GM21423 (cell line): ENCODE results near the gene INO80C.
"Not testable (repeated sequence)": the region's sequence is repeated elsewhere in the genome, so short reads cannot be mapped to it uniquely, and the experiment has no call there.

Source experiments
- ATAC-seq: cut with Tn5 transposase; IDR thresholded peaks from one replicate; pipeline ENCODE4 v1.9.1; 2021; ENCODE audit warnings: mild to moderate bottlenecking, moderate library complexity; ENCODE audit not compliant: unreplicated experiment

The INO80C gene

DNA sequence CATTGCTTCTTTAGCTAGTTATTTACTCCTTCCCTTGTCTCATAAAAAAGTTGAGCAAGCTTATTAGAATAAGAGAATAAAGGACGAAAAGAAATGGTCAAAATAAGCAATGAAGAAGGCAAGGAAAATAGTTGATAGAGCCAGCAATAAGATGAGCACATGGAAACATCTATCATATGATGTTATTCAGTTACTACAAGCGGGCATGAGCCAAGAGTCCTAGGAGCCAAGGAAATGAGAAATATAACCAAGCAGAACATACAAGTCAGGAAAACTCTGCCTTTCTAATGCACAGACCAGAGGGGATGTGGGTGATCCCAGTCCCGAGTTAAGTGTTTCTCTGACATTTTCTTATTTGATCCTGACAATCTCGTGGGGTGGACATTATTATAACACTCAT is 33.9 kb downstream of the INO80C start:
- no peak for ATAC-seq

DNA sequence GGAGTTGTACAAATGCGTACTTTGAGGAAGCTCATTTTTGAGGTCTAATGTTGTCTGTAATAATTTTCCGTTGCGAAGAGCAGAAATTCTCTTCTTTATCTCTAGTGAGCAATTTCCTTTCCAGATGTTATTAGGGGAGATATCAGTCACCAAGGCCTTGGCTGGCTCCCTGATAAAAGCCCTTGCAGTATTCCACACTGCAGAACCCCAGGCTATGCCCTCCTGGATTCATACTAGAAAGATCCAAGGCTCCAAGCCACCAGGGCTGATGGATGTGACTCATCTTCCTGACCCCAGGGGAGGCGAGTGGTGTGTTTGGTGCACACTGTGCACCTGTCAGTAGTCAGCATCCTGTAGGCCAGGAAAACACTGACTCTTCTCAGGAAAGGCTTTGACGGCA is 34.7 kb downstream of the INO80C start:
- ATAC-seq: no peak

DNA sequence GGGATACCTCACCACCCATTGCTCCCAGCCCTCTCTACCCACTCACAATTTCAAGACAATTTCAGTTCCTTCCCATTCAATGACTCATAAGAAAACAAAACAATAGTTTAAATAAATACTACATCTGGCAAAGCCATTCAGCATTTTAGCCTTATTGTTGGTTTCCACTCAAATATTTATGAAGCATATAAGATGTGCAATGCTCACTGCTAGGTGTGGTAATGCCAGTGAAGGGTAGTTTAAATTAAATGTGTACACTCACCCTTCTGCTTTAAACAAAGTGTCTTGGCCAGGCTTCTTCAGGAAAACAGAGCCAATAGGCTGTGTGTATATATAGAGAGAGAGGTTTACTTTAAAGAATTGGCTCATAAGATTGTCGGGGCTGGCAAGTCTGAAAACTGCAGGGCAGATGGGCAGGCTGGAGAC is 37.0 kb downstream of the INO80C start:
- ATAC-seq: no peak

DNA sequence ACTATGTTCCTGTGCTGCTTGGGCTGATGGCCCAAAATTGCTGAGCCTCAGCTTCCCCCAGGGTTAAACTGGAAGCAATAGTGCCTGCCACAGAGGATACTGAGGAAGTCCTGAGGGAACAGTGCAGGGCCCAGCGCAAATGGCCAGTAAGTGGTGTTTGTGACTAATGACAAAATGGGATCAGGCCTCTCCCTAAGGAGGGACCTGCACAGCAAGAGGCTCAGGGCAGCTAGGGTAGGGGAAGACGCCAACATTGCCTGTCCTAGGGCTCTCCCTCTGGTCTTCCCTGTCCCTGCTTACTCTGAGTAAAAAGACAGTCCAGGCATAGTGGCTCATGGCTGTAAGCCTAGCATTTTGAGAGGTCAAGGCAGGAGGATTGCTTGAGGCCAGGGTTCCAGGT is 37.8 kb downstream of the INO80C start:
- ATAC-seq: no peak

DNA sequence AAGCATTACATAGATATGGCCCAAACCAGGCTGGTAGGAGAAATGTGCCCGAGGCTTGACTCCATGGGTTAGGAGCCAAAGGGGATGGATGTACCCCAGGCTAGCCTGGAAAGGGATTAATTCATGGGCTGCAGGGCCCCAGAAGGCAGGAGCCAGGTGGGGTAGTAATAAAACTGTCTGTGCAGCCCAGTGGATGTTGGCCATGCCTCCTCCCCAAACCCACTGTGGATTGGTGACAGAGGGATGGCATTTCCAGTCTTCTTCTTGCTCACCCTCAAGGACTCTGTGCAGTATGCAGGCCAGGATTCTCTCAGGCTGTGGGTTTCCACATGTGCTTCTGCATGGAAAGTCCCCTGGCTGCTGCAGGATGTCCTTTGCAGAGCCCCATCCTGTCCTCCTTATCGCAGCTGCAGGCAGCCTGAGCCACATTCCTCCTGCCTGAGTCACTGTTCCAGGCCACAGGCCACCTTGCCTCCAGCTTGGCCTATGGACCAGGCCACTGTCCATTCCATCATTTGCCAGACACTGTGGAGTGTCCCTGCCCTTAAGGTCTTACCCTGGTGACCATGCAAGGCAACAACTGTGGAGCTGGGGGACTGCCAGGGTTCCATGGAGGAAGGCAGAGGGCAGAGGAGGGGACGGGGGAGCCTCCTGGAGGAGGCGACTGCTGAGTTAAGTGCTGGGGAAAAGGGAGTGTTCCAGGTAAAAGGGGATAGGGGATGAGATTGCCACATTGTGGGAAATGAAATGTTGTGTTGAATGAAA is 38.9 kb downstream of the INO80C start:
- ATAC-seq: peak; percentile 75

DNA sequence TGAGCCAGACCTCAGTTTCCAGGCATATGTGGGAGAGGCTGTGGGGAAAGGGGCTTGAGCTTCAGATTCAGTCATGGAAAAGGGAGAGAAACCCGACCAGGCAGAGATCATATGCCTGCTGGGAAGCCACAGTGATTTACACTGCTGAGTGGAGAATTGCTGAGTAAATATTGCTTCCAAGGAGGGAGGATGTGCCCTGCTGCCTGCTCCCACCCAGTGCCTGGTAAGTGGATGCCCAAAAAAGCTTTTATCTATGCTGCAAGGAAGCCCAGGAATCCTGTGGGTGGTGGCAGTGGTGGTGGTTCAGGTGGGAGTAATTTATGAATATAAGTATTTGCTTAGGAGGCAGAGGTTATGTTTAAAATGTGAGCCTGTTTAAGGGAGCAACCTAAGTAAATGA is 39.5 kb downstream of the INO80C start:
- no peak for ATAC-seq

DNA sequence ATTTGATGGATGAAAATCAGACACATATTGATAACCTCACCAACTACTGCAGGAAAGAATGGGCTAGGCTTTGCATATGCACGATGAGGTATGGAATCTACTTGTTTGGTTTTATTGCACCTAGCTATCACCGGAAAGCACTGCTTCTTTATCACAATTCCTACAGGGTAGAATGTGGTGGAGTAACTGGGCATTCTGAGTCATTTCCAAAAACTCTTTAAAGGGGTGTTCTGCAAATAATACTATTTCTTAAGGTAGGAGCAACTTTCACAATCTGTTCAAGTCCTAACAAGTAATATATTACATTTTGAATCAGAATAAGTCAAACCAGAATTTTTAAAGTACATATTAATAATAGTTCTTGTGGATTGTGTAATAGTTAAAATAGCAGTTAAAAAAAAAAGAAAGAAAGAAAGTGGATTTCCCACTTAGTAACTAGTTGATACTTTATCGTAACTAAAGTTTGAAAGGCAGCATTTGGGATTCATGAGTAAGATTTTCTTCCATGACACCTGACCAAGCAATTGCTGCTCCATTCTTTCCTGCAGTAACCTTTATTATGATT is 40.5 kb downstream of the INO80C start:
- ATAC-seq: no peak

DNA sequence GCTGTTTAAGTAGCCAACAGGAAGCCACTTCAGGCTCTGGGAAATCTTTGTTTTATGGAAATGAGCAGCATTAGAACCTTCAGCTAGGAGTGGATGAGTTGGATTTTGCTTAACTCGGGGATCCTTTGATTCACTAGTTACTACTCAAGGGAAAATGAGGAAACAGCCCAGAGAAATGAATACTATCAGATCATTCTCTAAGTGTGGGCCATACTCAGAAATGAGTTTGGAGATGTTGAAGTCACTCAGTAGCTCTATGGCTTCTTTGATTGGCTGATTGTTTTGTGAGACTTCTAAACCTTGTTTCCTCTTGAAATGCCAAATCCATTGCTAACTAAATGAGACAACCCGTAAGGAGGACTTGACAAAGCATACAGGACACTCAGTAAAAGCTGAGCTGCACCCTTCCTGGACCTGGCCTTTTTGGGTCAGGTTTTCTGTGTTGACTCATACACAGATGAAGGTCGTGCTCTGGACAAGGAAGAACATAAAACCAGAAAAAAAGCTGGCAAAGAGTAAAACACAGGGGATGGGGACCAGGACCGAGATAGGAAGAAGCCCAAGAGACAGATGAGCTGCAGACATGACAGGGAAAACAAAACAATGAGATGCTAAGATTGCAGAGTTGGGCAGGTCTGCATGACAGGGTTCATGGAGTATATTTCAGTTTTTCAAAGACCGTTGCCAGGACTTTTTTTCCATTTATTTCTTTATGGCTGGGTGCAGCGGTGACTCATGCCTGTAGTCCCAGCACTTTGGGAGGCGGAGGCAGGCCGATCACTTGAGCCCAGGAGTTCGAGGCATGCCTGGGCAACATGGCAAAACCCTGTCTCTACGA is 41.6 kb downstream of the INO80C start:
- ATAC-seq: no peak

DNA sequence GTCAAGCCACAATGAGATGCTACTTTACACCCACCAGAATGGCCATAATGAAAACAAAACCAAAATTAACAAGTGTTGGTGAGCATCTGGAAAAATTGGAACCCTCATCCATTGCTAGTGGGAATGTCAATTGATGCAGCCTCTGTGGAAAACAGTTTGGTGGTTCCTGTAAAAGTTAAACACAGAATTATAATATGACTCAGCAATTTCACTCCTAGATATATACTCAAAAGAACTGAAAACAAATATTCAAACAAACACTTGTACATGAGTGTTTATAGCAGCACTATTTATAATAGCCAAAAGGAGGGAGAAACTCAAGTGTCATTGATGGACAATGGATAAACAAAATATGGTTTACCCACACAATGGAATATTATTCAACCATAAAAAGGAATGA is 43.0 kb downstream of the INO80C start:
- no peak for ATAC-seq

DNA sequence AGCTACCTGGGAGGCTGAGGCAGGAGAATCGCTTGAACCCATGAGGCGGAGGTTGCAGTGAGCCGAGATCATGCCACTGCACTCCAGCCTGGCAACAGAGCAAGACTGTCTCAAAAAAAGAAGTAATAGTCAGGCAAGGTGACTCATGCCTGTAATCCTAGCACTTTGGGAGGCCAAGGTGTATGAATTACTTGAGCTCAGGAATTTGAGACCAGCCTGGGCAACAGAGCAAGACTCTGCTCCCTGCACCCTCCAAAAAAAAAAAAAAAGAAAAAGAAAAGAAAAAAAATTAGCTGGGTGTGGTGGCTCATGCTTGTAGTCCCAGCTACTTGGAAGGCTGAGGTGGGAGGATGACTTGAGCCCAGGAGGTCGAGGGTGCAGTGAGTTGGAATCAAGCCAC is 44.7 kb downstream of the INO80C start:
- ATAC-seq: not testable (repeated sequence)

DNA sequence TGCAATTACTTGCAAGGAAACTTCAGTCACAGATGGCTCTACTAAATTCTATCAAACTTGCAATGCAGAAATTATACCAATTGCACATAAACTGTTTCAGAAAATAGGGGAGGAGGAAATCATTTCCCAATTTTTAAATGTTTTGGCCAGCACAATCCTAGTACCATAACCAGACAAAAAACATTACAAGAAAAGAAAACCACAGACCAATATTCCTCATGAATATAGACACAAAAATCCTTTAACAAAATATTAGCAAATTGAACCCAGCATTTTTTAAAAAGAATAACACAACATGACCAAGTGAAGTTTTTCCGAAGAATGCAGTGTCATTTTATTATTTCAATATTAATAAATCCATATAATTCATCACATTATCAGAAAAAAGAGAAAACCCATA is 45.8 kb downstream of the INO80C start:
- no peak for ATAC-seq

DNA sequence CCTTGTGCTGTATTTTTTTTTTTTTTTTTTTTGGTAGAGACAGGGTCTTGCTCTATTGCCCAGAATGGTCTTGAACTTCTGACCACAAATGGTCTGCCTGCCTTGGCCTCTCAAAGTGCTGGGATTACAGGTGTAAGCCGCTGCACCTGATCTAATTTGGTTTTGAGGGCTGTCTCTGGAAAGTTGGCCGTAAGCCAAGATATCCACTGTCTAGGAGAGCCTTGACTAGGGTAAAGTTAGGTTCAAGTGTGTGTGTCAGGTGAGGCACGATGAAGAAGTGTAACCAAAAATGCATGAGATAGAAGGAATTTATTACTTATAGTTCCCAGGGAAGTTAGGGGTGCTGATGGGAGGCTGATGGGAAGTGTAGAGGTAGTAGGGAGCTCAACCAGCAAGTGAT is 46.7 kb downstream of the INO80C start:
- ATAC-seq: no peak

DNA sequence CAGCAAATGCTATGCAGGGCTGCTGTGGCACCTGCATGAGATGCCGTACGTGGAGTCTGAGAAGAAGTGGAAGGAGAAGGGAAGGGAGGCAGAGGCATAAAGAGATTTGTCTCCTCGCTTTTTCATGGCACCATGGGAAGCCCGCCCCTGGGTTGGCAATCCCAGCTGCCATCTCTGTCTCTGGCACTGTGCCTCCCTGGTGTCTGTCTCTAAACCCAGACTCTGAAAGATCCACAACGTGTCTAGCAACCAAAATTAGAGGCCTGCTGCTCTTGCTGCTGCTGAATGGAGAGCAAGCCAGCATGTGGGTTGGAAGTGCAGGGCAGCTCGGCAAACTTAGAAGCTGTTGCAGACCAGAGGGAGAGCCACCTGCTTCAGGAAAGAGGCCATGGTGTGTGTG is 53.1 kb downstream of the INO80C start:
- no peak for ATAC-seq

DNA sequence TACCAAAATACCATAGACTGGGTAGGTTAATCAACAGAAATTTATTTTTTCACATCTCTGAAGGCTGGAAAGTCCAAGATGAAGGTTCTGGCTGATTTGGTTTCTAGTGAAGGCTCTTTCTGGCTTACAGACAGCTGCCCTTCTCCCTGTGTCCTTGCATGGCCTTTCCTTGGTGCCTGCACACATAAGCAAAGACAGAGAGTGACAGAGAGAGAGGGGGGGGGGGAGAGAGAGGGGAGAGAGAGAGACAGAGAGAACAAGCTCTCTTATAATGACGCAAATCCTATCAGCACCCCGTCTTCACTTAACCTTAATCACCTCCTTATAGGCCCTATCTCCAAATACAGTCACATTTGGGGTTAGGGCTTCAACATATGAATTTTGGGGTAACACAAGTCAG is 53.9 kb downstream of the INO80C start:
- no peak for ATAC-seq

DNA sequence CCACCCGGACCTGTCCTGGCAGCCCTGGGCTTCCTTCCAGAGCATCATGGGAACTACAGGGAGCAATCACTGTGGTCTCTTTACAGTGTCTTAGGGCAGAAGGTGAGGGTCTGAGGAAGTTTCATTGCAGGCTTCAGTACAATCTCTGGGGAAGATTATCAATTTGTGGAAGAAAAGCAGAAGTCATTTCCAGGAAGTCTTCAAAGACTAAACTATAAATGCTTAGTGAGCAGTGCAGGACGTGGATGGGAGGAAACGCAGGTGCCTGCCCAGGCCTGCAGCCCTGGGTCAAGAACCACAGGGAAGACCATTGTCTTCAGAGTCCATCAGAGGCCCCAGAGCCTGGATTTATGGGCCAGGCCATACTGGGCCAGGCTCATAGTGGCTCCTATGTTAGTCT is 54.3 kb downstream of the INO80C start:
- no peak for ATAC-seq

DNA sequence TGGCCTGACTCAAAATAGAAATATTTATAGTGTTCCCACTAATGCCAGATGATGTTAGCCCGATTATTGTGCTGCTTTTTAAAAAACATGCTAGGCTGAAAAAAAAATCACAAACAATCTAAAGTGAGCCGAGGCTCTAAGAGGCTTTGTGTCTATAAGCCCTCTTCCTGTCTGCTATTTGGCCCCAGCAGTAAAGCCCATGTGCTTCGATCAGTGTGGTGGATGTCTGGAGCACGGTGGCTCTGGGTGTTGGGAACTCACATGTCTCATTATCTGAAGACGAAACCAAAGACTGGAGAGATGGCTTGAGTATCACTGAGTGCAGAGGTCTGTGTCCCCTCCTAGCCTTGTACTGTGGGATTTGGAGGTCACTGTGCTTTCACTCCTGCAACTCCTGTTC is 55.1 kb downstream of the INO80C start:
- no peak for ATAC-seq

DNA sequence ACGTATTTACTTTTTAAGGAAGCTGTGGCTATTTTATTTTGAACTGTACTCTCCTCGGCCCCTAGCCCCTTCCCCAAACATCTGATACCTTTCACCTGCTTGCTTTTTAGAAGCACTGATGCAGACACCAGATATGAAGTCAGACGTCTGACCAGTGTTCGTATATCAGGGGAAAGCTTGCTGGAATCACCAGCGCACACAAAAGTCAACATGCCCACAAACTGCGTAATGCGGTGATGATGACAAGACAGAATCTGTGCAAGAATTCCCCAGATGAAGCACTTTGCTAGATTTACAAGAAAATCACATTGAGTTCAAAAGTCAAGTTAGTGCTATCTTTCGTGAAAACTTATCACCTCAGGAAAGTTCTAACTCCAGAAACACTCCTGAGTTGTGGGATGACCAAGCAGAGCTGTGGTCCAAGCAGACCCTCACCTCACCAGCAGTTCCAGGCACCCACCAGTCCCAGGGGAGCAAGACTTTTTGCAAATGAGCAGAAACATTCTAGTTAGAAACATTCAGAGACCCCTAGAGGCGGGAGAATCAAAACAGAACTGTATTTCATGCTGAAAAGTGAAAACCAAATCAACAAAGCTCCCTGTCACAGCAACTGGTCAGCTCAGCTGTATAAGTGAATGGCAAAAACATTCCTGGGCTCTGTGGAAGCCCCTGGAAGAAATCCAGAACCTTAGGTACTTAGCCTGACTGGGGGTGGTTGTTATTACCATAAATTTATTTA is 55.7 kb downstream of the INO80C start:
- ATAC-seq: no peak

DNA sequence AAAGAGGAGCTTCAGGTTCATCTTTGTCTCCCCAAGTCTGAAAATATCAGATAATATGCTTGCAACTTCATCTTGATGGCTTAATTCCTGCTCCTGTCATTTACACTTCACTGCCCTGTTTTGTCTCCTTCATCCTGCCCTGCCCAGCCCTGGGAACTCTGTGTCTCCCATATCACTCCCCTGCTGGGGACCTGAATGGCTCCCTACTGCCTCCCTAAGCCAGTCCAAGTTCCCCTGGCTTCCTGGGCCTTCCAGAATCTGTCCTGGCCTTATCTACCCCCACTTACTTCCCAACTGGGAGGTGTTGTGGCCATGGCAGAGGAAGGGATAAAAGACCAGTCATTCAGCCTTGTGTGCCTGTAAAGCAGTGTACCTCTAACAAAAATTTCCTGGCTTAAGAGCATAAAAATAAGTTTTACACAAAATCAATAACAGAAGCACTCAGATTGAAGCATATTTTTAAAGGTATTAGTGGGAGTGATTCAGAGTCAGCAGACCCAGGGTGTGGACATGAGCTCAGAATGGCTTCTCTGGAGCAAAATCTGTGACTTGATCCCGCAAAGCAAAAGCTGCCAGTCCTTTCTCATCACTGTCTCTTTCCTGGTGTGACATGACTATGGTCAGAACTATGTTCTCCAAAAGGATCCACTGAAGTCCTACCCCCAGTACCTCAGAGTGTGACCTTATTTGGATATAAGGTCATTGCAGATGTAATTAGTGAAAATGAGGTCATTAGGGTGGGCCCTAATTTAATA is 59.1 kb downstream of the INO80C start:
- no peak for ATAC-seq

DNA sequence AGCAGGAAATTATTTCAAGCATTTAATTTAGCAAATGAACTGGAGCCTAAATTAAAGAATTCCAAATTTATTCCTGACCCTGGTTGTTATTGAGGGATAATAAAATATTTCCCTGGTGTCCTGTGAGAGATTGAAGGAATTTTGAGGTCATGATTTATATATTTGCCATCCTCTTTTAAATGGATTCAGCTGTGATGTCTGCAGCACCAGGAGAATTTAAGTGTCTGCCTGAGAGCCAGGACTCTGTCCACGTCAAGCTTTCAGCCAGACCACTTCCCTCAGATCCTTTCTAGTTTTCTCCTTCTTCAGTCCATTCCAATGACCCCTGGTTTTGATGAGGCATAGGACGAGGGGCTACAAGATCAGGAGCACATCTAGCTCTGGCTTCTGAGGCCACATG is 59.9 kb downstream of the INO80C start:
- ATAC-seq: no peak

DNA sequence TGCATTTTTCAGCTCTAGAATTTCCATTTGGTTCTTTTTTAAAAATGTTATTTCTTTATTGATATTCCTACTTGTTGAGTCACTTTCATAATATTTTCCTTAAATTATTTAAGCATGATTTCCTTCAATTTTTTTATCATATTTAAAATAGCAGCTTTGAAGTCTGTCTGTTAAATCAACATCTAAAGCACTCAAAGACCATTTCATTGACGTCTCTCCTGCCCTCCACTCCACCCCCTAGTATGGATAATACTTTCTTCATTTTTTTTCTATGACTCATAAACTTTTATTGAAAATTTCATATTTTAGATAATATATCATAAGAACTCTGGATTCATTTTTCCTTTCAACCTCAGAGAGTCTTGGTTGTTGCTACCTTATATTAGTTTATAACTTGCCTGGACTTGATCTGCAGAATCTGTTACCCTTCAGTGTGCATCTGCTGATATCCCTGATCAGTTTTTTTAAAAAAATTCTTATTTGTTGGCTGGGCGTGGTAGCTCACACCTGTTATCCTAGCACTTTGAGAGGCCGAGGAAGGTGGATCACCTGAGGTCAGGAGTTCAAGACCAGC is 61.6 kb downstream of the INO80C start:
- ATAC-seq: no peak
